BE2C (cell line): Measurements from ENCODE around the gene ROBO1.

Experiments used
- DNase-seq: peaks from one replicate; pipeline ENCODE4 v3.0.0-alpha.2; 2020
- H3K27me3 ChIP-seq: fragments of 250-450 bp; sonication (Bioruptor Pico); 2 replicates; pipeline ENCODE4 v1.5.1; 2020; ENCODE audit warnings: mild to moderate bottlenecking
- H3K36me3 ChIP-seq: fragments of 250-450 bp; sonication (Bioruptor Pico); 2 replicates; pipeline ENCODE4 v1.5.1; 2020; ENCODE audit warnings: mild to moderate bottlenecking
- H3K4me1 ChIP-seq: fragments of 250-450 bp; sonication (Bioruptor Pico); 2 replicates; pipeline ENCODE4 v1.5.1; 2020
- H3K4me3 ChIP-seq: 2 replicates; pipeline ENCODE4 v1.5.1; 2011; ENCODE audit warnings: low read depth, low read length
- H3K9me3 ChIP-seq: fragments of 250-450 bp; sonication (Bioruptor Pico); 2 replicates; pipeline ENCODE4 v1.5.1; 2020
- TF ChIP-seq, protein P1 (sequence below): IDR thresholded peaks from 2 replicates; pipeline ENCODE4 v1.5.1; 2012; ENCODE audit warnings: mild to moderate bottlenecking, low read depth, low read length

ROBO1 gene

DNA sequence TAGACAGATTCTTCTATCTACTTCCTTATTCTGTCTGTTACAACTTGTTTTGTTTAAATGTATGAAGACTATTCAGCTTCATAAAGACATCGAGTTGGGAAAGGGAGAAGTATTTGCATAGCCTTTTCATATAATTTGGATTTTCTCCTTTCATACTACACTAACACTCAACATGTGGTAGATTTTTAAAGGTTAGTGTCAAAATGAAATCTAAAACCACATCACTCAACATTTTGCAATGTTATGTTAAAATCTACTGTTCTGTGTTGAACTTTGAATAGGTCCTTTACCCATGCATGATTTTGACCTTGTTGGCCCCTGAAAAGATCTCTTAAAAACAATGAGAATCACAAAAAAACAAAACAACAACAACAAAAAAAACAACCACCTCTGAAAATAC lies 860.9 kb downstream of the ROBO1 start:
- H3K9me3 ChIP-seq = no peaks in the 10 kb centered on the region
- no peak for DNase-seq
- TF ChIP-seq, protein P1, sequence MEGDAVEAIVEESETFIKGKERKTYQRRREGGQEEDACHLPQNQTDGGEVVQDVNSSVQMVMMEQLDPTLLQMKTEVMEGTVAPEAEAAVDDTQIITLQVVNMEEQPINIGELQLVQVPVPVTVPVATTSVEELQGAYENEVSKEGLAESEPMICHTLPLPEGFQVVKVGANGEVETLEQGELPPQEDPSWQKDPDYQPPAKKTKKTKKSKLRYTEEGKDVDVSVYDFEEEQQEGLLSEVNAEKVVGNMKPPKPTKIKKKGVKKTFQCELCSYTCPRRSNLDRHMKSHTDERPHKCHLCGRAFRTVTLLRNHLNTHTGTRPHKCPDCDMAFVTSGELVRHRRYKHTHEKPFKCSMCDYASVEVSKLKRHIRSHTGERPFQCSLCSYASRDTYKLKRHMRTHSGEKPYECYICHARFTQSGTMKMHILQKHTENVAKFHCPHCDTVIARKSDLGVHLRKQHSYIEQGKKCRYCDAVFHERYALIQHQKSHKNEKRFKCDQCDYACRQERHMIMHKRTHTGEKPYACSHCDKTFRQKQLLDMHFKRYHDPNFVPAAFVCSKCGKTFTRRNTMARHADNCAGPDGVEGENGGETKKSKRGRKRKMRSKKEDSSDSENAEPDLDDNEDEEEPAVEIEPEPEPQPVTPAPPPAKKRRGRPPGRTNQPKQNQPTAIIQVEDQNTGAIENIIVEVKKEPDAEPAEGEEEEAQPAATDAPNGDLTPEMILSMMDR = no peak

DNA sequence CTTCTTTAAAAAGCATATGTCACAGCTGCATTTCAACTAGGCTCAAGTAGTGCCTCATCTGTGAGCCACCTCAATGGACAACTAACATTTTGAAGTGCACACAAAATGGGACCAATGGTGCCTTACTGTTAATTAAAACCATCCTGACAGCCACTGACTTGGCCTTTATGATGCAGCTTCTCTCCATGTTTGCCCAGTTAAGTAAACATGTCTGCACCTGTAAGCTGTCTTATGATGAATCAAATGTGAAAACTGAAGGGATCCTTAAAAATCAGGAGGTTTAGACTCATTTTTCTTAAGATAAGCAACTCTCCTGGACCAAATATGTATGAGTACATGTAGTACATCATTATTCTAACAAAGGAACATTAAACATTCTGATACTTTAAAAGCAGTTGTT lies 861.6 kb downstream of the ROBO1 start:
- no peak for DNase-seq
- Histone ChIP-seq H3K27me3 (no peaks in the 10 kb centered on the region), H3K4me3 (no peak overlapping the region), H3K36me3 (no peaks in the 10 kb centered on the region), H3K4me1 (peaks cover 2% of the 10 kb centered on the region; the same call in 1 of the 2 replicates), H3K9me3 (no peaks in the 10 kb centered on the region)
- TF ChIP-seq, protein P1 = no peak

More for the DNA sequence above, 860.9 kb downstream of the ROBO1 start:
- no peaks in the 10 kb centered on the region for H3K27me3 ChIP-seq
- peaks cover 6% of the 10 kb centered on the region for H3K4me1 ChIP-seq
- H3K4me3 ChIP-seq = no peak overlapping the region
- no peaks in the 10 kb centered on the region for H3K36me3 ChIP-seq

DNA sequence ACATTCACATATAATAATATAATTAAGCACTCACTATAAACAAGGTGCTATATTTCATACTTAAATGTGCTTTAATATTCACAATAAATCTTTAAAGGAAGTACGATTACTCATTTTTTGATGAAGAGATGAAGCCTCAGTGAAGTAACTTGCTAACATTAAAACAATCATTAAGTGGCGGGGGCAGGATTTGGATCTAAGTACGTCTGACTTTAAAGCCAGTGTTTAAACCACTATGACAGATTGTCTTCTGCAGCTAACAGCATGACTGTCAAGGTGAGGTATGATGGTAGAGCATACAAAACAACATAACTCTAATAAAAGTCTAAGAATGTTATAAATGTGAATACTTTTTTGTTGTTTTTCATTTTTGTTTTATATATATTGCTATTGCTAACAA lies 862.1 kb downstream of the ROBO1 start:
- TF ChIP-seq, protein P1 = no peak
- Histone ChIP-seq H3K9me3 (no peaks in the 10 kb centered on the region), H3K36me3 (no peaks in the 10 kb centered on the region), H3K4me3 (no peak overlapping the region), H3K27me3 (no peaks in the 10 kb centered on the region), H3K4me1 (peaks cover 6% of the 10 kb centered on the region)
- DNase-seq = no peak

DNA sequence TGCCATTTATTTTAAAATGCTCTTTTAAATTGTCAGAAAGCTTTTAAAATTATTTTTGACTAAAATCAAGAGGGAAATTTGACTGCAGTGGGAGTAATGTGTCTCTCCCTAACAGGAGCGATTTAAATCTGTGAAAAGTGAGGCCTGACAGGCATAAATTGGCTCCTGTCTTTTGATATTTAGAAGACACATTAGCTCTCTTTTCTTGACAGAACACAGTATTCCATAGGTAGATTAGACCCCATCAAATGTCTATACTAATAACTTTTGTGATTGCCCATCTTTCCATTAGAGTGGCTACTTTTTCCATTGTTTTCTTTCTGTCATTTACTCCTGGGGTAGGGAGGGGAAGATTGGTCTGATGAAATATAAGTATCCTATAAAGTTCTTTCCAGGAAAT lies 866.3 kb downstream of the ROBO1 start:
- no peak overlapping the region for H3K4me3 ChIP-seq
- peaks cover 4% of the 10 kb centered on the region; the same call in 1 of the 2 replicates for H3K4me1 ChIP-seq
- DNase-seq = no peak
- no peaks in the 10 kb centered on the region for H3K9me3 ChIP-seq
- H3K36me3 ChIP-seq = no peaks in the 10 kb centered on the region
- TF ChIP-seq, protein P1 = no peak
- no peaks in the 10 kb centered on the region for H3K27me3 ChIP-seq

DNA sequence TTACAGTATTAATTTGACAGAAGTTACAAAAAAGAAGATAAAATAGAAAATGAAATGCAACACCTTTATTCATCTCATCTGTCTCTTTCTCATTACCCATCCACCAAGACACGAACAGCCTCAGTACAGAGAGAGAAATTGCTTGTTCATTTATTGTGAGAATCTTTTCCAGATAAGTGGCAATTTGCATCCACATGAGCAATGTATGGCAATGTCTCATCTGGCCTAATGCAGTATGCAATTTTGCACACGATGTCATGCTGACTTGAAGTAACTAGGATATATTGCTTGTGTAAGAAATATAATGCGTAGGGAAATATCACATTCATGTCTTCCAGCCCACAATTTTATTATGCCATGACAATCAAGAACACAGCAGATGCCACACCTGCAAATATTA lies 866.9 kb downstream of the ROBO1 start:
- Histone ChIP-seq H3K4me3 (no peak overlapping the region), H3K27me3 (no peaks in the 10 kb centered on the region), H3K4me1 (peaks cover 6% of the 10 kb centered on the region; the same call in 1 of the 2 replicates), H3K36me3 (no peaks in the 10 kb centered on the region), H3K9me3 (no peaks in the 10 kb centered on the region)
- TF ChIP-seq, protein P1 = no peak
- no peak for DNase-seq

DNA sequence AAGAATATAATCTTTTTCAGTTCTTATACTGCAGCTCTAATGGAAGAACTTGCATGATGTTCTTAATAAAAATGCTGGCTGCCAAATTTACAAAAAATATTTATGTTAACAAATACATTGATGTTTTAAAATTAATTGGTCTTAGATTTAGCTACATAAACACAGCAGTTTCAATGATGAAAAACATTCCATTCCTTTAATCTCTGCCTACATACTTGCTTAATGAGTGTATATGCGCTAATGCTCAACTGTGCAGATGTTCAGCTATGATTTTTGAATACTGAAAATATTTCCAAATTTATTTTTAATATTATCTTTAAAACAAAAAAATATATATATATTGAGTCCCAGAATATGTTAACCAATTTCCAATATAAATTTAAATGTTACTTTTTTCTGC lies 867.4 kb downstream of the ROBO1 start:
- TF ChIP-seq, protein P1 = no peak
- Histone ChIP-seq H3K36me3 (no peaks in the 10 kb centered on the region), H3K4me1 (peaks cover 8% of the 10 kb centered on the region; the same call in 1 of the 2 replicates), H3K4me3 (no peak overlapping the region), H3K9me3 (no peaks in the 10 kb centered on the region), H3K27me3 (no peaks in the 10 kb centered on the region)
- DNase-seq = no peak
